Astrocyte of the cerebellum (primary cell): ENCODE data around the gene SRRM2.

Experiments used
- DNase-seq: peaks from one replicate; pipeline ENCODE4 v3.0.0-alpha.2; 2011; ENCODE audit warnings: low read depth
- H3K4me3 ChIP-seq: 2 replicates; pipeline ENCODE4 v1.5.1; 2011; ENCODE audit warnings: mild to moderate bottlenecking, low read depth, low read length, moderate library complexity
- CTCF ChIP-seq: IDR thresholded peaks from 2 replicates; pipeline ENCODE4 v1.5.1; 2012; ENCODE audit warnings: low read length, low read depth, moderate library complexity, mild to moderate bottlenecking; ENCODE audit errors: missing control alignments
- in situ Hi-C: cut with HindIII; loops from 2 replicates; pipeline ENCODE4 v1.10.0; 2017; ENCODE audit warnings: low sequenced_read_pairs

Gene SRRM2

GRCh38 chr16:2814551-2815298 lies 62.3 kb downstream of the SRRM2 start:
- no peak for TF ChIP-seq CTCF
- in situ Hi-C loops, result no loop called here
- no peak for DNase-seq
- H3K4me3 ChIP-seq, result no peak overlapping the region

GRCh38 chr16:2815299-2815771 lies 62.9 kb downstream of the SRRM2 start:
- H3K4me3 ChIP-seq, result no peak overlapping the region
- in situ Hi-C loops, result no loop called here
- no peak for TF ChIP-seq CTCF
- DNase-seq, result no peak

- no peak for TF ChIP-seq CTCF
- in situ Hi-C loops, result no loop called here
- no peak for DNase-seq
- H3K4me3 ChIP-seq, result no peak within 1 kb of the TSS
Observed at GRCh38 chr16:2816751-2817339, 64.4 kb downstream of the SRRM2 start, which contains the start of gene PRSS21. Gene PRSS21, plus strand, starts transcription at chr16:2817237. Its CDS starts 32 bp downstream, at chr16:2817269.

- no peak overlapping the region for H3K4me3 ChIP-seq
- no peak for DNase-seq
- in situ Hi-C loops, result no loop called here
- no peak for TF ChIP-seq CTCF
Observed at GRCh38 chr16:2817340-2818271, 65.2 kb downstream of the SRRM2 start.

GRCh38 chr16:2818272-2818876 lies 65.9 kb downstream of the SRRM2 start:
- no peak overlapping the region for H3K4me3 ChIP-seq
- in situ Hi-C loops, result no loop called here
- no peak for TF ChIP-seq CTCF
- no peak for DNase-seq
